ENCODE measurements around the gene NSFL1C. TPM values are rescaled to one million over a fixed set of nuclear protein-coding genes. Genes with fewer than 3 reads are reported as not detected.

The NSFL1C gene
- total and polyA plus RNA-seq, 9 of the 15 experiments (the other 6 are each of a cell fraction or from before 2014, with no cell fraction given): 20.8 to 119 (median 47.0) TPM

DNA sequence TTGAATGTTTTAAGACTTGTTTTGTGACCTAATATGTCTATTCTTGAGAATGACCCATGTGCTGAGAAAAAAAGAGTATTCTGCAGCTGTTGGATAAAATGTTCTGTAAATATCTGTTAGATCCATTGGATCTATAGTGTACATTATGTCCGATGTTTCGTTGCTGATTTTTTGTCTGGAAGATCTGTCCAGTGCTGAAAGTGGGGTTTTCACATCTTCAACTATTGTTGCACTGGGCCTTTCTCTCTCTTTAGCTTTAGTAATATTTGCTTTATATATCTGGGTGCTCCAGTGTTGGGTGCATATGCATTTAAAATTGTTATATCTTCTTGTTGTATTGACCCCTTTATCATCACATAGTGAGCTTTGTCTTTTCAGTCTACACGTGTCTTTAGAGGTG, 30.3 kb upstream of the NSFL1C start (continued):
- TF ChIP-seq, protein P1, sequence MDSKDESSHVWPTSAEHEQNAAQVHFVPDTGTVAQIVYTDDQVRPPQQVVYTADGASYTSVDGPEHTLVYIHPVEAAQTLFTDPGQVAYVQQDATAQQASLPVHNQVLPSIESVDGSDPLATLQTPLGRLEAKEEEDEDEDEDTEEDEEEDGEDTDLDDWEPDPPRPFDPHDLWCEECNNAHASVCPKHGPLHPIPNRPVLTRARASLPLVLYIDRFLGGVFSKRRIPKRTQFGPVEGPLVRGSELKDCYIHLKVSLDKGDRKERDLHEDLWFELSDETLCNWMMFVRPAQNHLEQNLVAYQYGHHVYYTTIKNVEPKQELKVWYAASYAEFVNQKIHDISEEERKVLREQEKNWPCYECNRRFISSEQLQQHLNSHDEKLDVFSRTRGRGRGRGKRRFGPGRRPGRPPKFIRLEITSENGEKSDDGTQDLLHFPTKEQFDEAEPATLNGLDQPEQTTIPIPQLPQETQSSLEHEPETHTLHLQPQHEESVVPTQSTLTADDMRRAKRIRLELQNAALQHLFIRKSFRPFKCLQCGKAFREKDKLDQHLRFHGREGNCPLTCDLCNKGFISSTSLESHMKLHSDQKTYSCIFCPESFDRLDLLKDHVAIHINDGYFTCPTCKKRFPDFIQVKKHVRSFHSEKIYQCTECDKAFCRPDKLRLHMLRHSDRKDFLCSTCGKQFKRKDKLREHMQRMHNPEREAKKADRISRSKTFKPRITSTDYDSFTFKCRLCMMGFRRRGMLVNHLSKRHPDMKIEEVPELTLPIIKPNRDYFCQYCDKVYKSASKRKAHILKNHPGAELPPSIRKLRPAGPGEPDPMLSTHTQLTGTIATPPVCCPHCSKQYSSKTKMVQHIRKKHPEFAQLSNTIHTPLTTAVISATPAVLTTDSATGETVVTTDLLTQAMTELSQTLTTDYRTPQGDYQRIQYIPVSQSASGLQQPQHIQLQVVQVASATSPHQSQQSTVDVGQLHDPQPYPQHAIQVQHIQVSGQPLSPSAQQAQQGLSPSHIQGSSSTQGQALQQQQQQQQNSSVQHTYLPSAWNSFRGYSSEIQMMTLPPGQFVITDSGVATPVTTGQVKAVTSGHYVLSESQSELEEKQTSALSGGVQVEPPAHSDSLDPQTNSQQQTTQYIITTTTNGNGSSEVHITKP (IDR thresholded peaks at IDR 0.05; ENCODE audit: partially characterized antibody): no peak

DNA sequence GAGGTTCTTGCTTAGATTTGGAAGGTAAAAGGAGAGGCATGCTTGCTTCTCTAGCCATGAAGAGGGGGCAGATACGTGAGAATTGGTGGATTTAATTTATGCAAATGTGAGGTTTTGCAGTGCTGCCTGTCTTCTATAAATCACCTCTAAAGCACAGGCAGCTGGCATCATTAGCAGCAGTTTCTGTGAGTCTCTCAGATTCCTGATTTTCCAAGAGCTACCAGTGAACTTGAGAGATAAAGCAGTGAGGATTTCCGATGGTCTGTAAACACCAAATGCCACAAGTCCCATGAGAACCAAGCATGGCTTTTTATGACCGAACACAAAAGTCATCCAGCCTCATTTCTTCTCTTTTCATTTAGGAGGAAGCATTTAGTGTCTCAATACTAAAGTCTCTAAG, 27.8 kb upstream of the NSFL1C start:
- Histone ChIP-seq H3K36me3 (ENCODE audit: control insufficient read depth, insufficient read depth, low read length) (no peaks in the 10 kb centered on the region), H3K9ac (ENCODE audit: insufficient read depth in 1 of 2, low read depth in 2 of 2, low read length in 2 of 2) (no peak overlapping the region), H3K27ac (ENCODE audit: extremely low read depth, low read depth, low read length) (no peak overlapping the region), H3K4me3 (no peak overlapping the region), H3K4me2 (ENCODE audit: insufficient read depth, low read length) (no peak overlapping the region), H3K4me1 (replicated peaks in 1 of 2; ENCODE audit: control insufficient read depth in 2 of 2, insufficient read depth in 2 of 2, low read length in 2 of 2) (no peaks in the 10 kb centered on the region; a peak in 1 of 5 replicates), H3K27me3 (ENCODE audit: control insufficient read depth in 2 of 2, insufficient read depth in 2 of 2, low read length in 2 of 2) (peaks cover 0 to 11% of the 10 kb centered on the region in 2 experiments; a peak in 2 of 5 replicates), H3K9me1 (ENCODE audit: control insufficient read depth, insufficient read depth, low read length) (no peaks in the 10 kb centered on the region), H4K20me1 (replicated peaks; ENCODE audit: control insufficient read depth, insufficient read depth, low read length) (no peaks in the 10 kb centered on the region), H2AFZ (ENCODE audit: low read depth, low read length) (no peak overlapping the region), H3K79me2 (ENCODE audit: control insufficient read depth, insufficient read depth, low read length) (no peaks in the 10 kb centered on the region), H3K9me3 (replicated peaks; ENCODE audit: control insufficient read depth, insufficient read depth, low read depth, low read length) (no peaks in the 10 kb centered on the region)
- in situ Hi-C loops (cut with MboI): no loop called here
- CTCF ChIA-PET (ENCODE audit: low intra/inter-chr PET ratio): no interaction called here
- no TSS peak for BruUV-seq (replicated peaks)
- ATAC-seq: no peak
- intact Hi-C loops (cut with micrococcal nuclease): no loop called here
- DNase-seq (ENCODE audit: extremely low read depth in 1 of 4, low spot score in 3 of 4): no peak
- FAIRE-seq: no peak
- 0% methylated on average over 3 of the region's 3 CpGs for WGBS (ENCODE audit: insufficient coverage, low coverage, missing lambda C conversion rate)
- POLR2A ChIA-PET: interaction anchor here (1.4 kb wide), 1 partner anchor 26 kb away, joined by 4 read pairs; no protein-coding TSS in a partner anchor
- no peak for TF ChIP-seq SREBF2 (CRISPR knock-in tag; IDR thresholded peaks at IDR 0.05)
- no peak for TF ChIP-seq FOSL1 (tag; conservative IDR thresholded peaks at IDR 0.05)
- TF ChIP-seq TARDBP (IDR thresholded peaks at IDR 0.05): no peak
- no peak for TF ChIP-seq ZSCAN29 (IDR thresholded peaks at IDR 0.05)
- TF ChIP-seq NKRF (IDR thresholded peaks at IDR 0.05; ENCODE audit: borderline replicate concordance): no peak
